Effector CD8-positive, alpha-beta T cell (primary cell): ENCODE measurements around the gene SUPT4H1.
"Not testable (repeated sequence)": the region's sequence is repeated elsewhere in the genome, so short reads cannot be mapped to it uniquely, and the experiment has no call there.

Source experiments
- DNase-seq: peaks from one replicate; lab custom pipeline; 2025; lab: John Stamatoyannopoulos, UW
- total RNA-seq, 4 experiments: gene quantifications; one replicate each; lab custom pipeline; 2026; lab: John Stamatoyannopoulos, UW

The SUPT4H1 gene
- total RNA-seq = 0.18 to 1.3 (median 0.76) reads per million in 4 experiments

DNA sequence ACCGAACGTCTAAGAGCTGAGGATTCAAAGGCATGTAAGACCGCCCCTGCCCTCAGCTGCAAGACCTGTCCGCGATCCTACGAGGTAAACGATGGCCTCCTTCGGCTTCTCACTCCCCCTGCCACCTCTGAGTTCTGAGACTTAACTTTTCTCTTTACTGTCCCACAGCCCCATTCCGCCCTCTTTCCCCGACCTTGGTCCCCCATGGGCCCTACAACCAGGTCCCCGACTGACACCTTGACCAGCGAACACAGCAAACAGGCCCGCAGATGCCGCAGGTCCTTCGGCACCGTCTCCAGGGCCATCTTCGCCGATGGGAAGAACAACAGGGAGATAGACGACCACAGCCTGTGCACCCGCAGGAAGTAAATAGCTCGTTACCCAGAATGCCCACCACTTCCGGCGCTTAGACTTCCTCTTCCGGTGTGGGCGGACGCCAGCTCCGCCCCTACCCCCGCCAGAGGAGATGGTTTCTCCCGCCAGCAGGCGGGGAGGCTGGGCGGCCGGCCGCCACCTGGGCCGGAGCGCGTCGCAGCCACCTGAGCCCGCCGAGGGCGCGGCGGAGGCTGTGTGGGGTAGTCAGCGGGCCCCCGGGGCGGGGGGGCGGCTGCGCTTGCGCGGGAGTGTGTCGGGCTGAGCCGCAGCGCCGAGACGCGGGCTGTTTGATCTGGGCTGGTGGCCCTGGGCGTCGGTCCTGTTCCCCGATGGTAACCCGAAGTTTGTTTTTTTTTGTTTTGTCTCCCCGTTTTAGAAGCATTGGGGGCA, at the start of gene SUPT4H1:
Gene SUPT4H1, minus strand, starts transcription at position 371 of the 765 bp plus-strand sequence. Its CDS starts 66 bp downstream, at position 305.
- peak; percentile 80 for DNase-seq

- no peak for DNase-seq
Observed at GRCh38 chr17:58401287-58401686, 49.3 kb upstream of the SUPT4H1 start.

GRCh38 chr17:58400826-58401225, 48.8 kb upstream of the SUPT4H1 start:
- DNase-seq = no peak

GRCh38 chr17:58399974-58400373, 48.0 kb upstream of the SUPT4H1 start:
- DNase-seq = no peak

- DNase-seq = no peak
Observed at GRCh38 chr17:58398574-58399266, 46.7 kb upstream of the SUPT4H1 start.

DNA sequence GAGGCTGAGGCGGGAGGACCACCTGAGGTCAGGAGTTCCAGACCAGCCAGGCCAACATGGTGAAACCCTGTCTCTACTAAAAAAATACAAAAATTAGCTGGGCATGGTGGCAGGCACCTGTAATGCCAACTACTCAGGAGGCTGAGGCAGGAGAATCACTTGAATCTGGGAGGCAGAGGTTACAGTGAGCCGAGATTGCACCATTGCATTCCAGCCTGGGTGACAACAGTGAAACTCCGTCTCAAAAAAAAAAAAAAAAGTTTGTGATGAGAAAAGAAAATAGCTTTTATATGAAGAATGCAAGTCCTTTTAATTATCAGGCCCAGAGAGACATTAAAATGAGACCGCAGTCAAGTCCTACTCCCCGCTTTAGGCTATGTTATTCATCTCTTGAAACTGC, 45.4 kb upstream of the SUPT4H1 start:
- not testable (repeated sequence) for DNase-seq

DNA sequence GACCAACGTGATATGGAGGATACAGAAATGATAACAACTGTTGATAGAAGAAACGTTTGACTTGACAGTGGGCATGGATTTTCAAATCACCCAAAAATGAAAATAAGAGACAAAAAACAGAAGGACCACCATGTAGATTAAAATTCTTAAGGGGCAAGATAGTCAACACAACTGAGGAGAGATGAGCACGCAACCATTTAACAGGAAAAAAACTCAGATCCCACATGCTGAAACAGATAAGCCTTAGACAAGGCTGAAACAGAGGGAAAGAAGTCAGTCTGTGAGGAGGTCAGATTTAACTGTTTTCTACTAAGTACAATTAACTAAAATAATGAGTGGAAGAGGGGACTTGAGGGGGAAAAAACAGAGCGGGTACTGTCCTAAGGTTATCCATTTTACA, 44.2 kb upstream of the SUPT4H1 start:
- no peak for DNase-seq

GRCh38 chr17:58394534-58395223, 42.7 kb upstream of the SUPT4H1 start:
- no peak for DNase-seq

GRCh38 chr17:58391302-58391984, 39.4 kb upstream of the SUPT4H1 start:
- DNase-seq = no peak

DNA sequence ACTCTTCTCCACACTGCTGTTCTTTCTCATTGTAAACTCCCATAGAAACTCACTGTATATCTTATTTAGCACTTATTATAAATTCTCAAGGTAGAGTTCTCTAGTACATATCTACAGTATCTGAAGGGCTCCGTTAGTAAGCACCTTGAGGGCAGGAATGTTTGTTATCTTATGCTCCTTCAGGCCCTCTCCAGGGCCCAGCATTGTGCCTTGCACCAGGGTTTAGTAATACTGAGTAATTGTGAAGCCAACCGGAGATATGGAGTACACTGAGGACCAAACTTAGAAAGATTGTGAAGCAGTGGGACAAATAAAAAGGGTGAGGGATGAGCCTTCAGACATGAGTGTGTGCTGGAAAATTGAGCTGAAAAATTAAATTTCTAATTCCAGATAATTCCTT, 38.9 kb upstream of the SUPT4H1 start:
- DNase-seq = no peak

DNA sequence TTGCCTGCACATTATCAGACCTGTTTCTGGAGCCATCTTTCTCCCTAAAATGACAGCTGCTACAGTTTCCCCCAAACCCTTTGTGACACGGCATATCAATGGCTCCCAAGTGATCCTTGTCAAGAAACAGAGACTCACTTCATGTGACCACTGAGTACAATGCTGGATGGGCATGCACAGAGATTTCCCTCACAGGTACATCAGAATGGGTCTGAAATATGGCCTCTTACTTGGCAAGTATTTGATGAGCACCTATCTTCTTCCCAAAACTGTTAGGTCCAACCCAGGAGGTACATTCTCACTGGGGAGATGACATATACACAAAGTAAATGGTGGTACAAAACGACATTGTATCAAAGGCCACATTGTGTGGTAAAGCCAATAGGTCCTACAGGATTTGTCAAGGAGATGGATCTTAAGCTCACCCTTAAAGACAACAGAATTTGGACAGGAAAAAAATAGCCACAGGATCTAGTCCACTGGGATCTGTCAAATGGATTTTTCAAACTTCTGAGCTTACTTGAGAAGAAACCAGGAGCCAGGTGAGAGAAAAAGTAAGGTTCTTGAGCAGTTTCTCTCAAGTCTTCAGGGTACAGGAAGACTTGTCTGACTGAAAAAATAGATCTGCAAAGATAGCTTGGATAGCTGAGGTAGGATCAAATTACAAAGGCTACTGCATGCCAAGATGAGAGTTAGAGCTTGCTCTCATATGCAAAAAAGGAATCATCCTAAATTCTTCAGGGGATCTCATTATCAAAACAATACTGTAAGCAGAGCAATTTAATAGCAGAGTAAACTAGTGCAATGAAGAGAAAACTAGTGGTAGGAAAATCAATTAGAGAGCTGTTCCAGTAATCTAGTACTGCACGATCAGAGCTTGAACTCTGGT, 36.5 kb upstream of the SUPT4H1 start:
- DNase-seq = no peak

- no peak for DNase-seq
Observed at GRCh38 chr17:58387834-58388233, 35.8 kb upstream of the SUPT4H1 start.

- DNase-seq = no peak
Observed at GRCh38 chr17:58386708-58387107, 34.7 kb upstream of the SUPT4H1 start.

DNA sequence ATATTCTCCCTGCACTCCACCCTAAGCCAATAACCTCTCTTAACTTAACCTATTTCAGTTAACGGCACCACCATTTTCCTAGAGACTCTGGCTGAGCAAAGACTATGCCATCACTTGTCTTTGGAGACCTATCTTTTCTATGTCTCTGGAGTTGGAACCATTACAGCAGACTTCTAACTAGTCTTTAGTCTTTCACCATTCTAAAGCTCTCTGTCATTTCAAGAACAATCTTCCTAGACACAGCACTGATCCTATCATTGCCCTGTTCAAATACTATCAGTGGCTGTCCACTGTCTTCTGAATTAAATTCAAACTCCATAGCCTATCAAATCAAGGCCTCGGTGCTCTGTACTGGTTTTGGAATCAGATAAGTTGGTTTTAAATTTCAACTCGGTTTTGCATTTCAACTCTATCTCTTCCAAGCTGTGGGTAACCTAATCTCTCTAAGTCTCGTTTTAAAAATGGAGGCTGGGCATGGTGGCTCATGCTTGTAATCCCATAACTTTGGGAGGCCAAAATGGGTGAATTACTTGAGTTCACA, 33.4 kb upstream of the SUPT4H1 start:
- DNase-seq = no peak

- DNase-seq = no peak
Observed at GRCh38 chr17:58384897-58385296, 32.9 kb upstream of the SUPT4H1 start.

DNA sequence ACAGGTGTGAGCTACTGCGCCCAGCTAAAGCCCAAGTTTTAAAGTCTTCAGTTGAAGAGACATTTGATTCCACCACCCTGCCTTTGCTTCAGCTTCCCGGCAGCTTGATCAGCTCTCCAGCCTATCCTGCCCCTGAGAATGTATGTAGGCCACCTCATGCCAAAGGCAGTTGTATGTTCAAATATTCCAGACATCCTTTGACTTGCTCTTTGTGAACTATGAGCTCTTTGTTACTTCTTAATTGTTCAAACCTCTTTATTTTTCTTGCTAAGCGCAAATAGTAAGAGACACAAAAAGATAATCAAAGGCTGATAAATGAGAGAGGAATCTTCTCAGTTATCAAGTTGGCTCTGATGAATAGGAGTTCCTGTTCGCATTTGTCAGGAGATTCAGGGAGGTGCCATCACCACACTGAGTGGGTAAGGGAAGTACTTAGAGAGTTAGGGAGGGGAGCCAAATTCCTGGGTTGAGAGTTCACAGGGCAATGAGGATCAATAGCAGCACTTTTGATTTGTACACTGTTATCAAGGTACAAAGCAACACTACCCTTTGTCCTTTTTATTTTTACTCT, 32.0 kb upstream of the SUPT4H1 start:
- DNase-seq = no peak

DNA sequence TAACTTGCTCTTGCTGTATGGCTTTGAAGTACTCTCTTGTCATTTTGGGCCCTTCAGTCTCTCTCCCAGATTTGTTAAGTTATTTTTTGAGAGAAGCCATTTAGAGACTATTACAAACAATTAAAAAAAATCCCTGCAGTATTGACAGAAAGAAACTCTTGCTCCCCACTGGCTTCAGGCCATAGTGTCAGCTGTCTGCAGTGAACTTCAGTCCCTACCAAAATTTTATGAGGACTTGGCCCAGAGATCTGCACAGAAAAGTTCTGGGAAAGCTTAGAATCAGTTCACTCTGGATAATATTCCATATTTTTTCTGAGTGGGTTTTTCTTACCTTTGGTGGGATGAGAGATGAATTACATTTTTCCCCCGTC, 30.9 kb upstream of the SUPT4H1 start:
- no peak for DNase-seq

DNA sequence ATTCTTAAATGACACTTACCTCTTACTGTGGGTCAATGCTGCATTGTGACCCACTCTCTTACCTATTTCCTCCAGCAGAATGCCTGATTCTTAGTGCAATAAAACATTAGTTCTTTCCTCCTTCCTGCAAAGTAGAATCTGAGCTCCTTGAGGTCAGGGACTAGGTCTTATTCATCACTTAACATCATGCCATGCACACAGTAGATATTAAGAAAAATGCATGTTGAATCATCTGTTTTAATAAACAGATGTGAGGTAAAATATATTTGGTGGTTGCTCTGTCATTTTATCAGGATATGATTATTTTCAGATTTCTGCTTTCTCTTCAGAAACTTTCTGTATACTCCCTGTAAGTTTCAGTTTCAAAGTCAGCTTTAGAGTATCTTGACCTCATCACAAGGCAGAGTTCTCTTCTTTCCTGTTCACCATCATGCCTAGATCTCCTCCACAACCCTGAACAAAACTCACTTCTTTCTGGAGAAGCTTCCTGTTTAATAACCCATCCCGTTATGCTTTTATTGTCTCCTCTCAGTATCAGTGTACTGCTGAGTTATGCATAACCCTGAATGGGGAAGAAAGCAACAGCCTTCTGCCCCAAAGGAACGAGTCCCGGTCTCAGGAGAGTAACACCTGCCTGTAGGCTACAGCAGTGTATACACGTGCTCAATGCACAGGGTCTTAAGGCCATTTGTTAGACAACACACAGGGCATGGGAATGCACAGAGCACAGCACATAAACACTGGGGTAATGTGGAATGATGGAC, 30.3 kb upstream of the SUPT4H1 start:
- DNase-seq = no peak

- DNase-seq = no peak
Observed at GRCh38 chr17:58381124-58382035, 29.4 kb upstream of the SUPT4H1 start.
